ENCODE results near the gene RNF152. TPM values are rescaled to one million over a fixed set of nuclear protein-coding genes. Genes with fewer than 3 reads are reported as not detected.

Gene RNF152
- total RNA-seq, 1 donor from 2014 or later: 16.9 TPM

DNA sequence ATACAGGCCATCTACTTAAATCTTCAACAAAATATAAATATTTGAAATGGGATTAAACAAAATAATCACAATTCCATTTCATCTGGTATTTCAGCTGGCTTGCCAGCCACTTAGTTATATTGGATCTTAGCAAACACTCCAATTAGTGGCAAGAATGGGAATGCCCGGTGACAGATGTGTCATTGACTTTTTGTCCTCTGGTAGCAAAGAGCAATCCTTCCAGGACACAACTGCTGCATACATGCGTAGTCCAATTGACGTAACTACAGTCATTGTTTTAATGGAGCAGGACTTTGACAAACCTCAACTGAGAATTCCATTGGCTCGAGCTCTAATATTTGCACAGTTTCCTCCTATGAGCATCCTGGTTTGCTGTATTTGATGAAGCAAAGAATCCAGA lies 69.9 kb downstream of the RNF152 start:
- Mint-ChIP-seq H3K9me3 (ENCODE audit: unreplicated experiment) (no peaks in the 10 kb centered on the region), H3K27me3 (ENCODE audit: unreplicated experiment) (no peaks in the 10 kb centered on the region), H3K36me3 (ENCODE audit: unreplicated experiment) (no peaks in the 10 kb centered on the region), H3K27ac (ENCODE audit: unreplicated experiment) (peak overlapping the region; percentile 63), H3K4me3 (ENCODE audit: unreplicated experiment) (no peak overlapping the region), H3K4me1 (ENCODE audit: low read depth, unreplicated experiment) (peaks cover 11% of the 10 kb centered on the region)
- no peak for DNase-seq
- TF ChIP-seq CTCF (IDR thresholded peaks at IDR 0.05; ENCODE audit: partially characterized antibody, unreplicated experiment): no peak

DNA sequence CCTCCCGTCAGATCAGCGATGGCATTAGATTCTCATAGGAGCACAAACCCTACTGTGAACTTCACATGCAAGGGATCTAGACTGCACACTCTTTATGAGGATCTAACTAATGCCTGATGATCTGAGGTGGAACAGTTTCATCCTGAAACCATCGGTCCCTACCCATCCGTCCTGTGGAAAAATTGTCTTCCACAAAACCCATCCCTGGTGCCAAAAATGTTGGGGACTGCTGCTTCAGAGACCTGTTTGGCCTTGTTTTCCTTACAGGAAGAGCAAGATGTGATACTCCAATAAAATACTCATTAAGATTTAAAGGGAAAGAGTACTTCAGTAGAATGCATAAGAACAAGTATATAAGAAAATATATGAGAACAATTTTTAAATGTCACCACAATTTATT lies 71.1 kb downstream of the RNF152 start:
- H3K9me3 Mint-ChIP-seq (ENCODE audit: unreplicated experiment): no peaks in the 10 kb centered on the region
- H3K27me3 Mint-ChIP-seq (ENCODE audit: unreplicated experiment): no peaks in the 10 kb centered on the region
- H3K36me3 Mint-ChIP-seq (ENCODE audit: unreplicated experiment): peaks cover 3% of the 10 kb centered on the region
- H3K4me3 Mint-ChIP-seq (ENCODE audit: unreplicated experiment): no peak overlapping the region
- TF ChIP-seq CTCF (IDR thresholded peaks at IDR 0.05; ENCODE audit: partially characterized antibody, unreplicated experiment): no peak
- DNase-seq: no peak
- H3K27ac Mint-ChIP-seq (ENCODE audit: unreplicated experiment): no peak overlapping the region
- H3K4me1 Mint-ChIP-seq (ENCODE audit: low read depth, unreplicated experiment): peaks cover 11% of the 10 kb centered on the region

DNA sequence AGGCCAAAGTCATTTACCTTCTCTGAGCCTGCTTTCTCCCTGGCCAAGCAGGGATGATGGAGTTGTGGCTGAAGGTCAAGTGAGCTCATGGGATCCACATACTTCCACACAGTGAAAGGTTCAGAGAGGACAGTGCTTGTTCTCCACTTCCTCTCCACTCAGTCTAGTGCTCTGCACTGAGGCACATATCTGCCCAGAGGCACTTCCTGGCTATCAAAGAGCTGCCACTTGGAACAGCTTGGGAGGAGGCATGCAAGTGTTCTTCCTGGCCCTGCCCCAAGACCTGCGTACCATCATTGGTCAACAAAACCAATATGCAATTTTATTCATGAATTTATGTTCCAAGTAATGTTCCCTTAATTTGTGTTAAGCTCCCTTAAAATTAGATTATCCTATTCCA lies 71.9 kb downstream of the RNF152 start:
- Mint-ChIP-seq H3K27me3 (ENCODE audit: unreplicated experiment) (no peaks in the 10 kb centered on the region), H3K36me3 (ENCODE audit: unreplicated experiment) (peaks cover 3% of the 10 kb centered on the region), H3K4me3 (ENCODE audit: unreplicated experiment) (no peak overlapping the region), H3K4me1 (ENCODE audit: low read depth, unreplicated experiment) (peaks cover 11% of the 10 kb centered on the region), H3K27ac (ENCODE audit: unreplicated experiment) (no peak overlapping the region), H3K9me3 (ENCODE audit: unreplicated experiment) (no peaks in the 10 kb centered on the region)
- no peak for DNase-seq
- TF ChIP-seq CTCF (IDR thresholded peaks at IDR 0.05; ENCODE audit: partially characterized antibody, unreplicated experiment): no peak

- no peak overlapping the region for H3K27ac Mint-ChIP-seq (ENCODE audit: unreplicated experiment)
- H3K9me3 Mint-ChIP-seq (ENCODE audit: unreplicated experiment): peaks cover 3% of the 10 kb centered on the region
- peaks cover 7% of the 10 kb centered on the region for H3K4me1 Mint-ChIP-seq (ENCODE audit: low read depth, unreplicated experiment)
- no peak for DNase-seq
- peaks cover 3% of the 10 kb centered on the region for H3K36me3 Mint-ChIP-seq (ENCODE audit: unreplicated experiment)
- no peak overlapping the region for H3K4me3 Mint-ChIP-seq (ENCODE audit: unreplicated experiment)
- no peaks in the 10 kb centered on the region for H3K27me3 Mint-ChIP-seq (ENCODE audit: unreplicated experiment)
- no peak for TF ChIP-seq CTCF (IDR thresholded peaks at IDR 0.05; ENCODE audit: partially characterized antibody, unreplicated experiment)
Measured at GRCh38 chr18:61817086-61817485, 75.7 kb downstream of the RNF152 start.

GRCh38 chr18:61815885-61816470 lies 76.8 kb downstream of the RNF152 start:
- Mint-ChIP-seq H3K4me1 (ENCODE audit: low read depth, unreplicated experiment) (no peaks in the 10 kb centered on the region), H3K9me3 (ENCODE audit: unreplicated experiment) (peaks cover 3% of the 10 kb centered on the region), H3K4me3 (ENCODE audit: unreplicated experiment) (no peak overlapping the region), H3K27ac (ENCODE audit: unreplicated experiment) (no peak overlapping the region), H3K36me3 (ENCODE audit: unreplicated experiment) (peaks cover 3% of the 10 kb centered on the region), H3K27me3 (ENCODE audit: unreplicated experiment) (no peaks in the 10 kb centered on the region)
- no peak for DNase-seq
- no peak for TF ChIP-seq CTCF (IDR thresholded peaks at IDR 0.05; ENCODE audit: partially characterized antibody, unreplicated experiment)

Data from glutamatergic neuron (in vitro differentiated cells).